ENCODE data around the gene BNIP5.
"Not testable (repeated sequence)": the region's sequence is repeated elsewhere in the genome, so short reads cannot be mapped to it uniquely, and the experiment has no call there.

Gene BNIP5

GRCh38 chr6:36345681-36346466, 9.2 kb upstream of the BNIP5 start:
- no peak for DNase-seq

GRCh38 chr6:36343109-36343680, 6.5 kb upstream of the BNIP5 start:
- no peak for DNase-seq

GRCh38 chr6:36340618-36341454, 4.1 kb upstream of the BNIP5 start:
- peak in 45 of 51 donors; percentile 11 to 77 (median 42) for DNase-seq

- no peak for DNase-seq
Measured at GRCh38 chr6:36340306-36340617, 3.6 kb upstream of the BNIP5 start.

GRCh38 chr6:36339146-36339545, 2.5 kb upstream of the BNIP5 start:
- no peak for DNase-seq

- not testable (repeated sequence) for DNase-seq
Measured at GRCh38 chr6:36338223-36338622, 1.5 kb upstream of the BNIP5 start.

GRCh38 chr6:36337814-36338213, 1.1 kb upstream of the BNIP5 start:
- no peak for DNase-seq

- no peak for DNase-seq
Measured at GRCh38 chr6:36336208-36336710, 429 bp downstream of the BNIP5 start.

- no peak for DNase-seq
Measured at GRCh38 chr6:36335465-36336207, 1.1 kb downstream of the BNIP5 start.

- no peak for DNase-seq
Measured at GRCh38 chr6:36334832-36335459, 1.7 kb downstream of the BNIP5 start.

GRCh38 chr6:36333931-36334725, 2.6 kb downstream of the BNIP5 start:
- DNase-seq: peak in 3 of 51 donors; percentile 18 to 56 (median 37)

GRCh38 chr6:36333171-36333895, 3.4 kb downstream of the BNIP5 start:
- DNase-seq: peak in 1 of 51 donors; percentile 37

GRCh38 chr6:36331381-36331780, 5.3 kb downstream of the BNIP5 start:
- DNase-seq: no peak

GRCh38 chr6:36330366-36330765, 6.3 kb downstream of the BNIP5 start:
- DNase-seq: no peak

GRCh38 chr6:36329798-36330291, 6.8 kb downstream of the BNIP5 start:
- DNase-seq: no peak

- DNase-seq: no peak
Measured at GRCh38 chr6:36328600-36328999, 8.1 kb downstream of the BNIP5 start.

- DNase-seq: peak in 1 of 51 donors; percentile 4
Measured at GRCh38 chr6:36327919-36328236, 8.8 kb downstream of the BNIP5 start.

GRCh38 chr6:36327226-36327918, 9.3 kb downstream of the BNIP5 start:
- peak in 2 of 51 donors; percentile 11 to 20 for DNase-seq

Measured in hypothalamus (tissue), 51 donors.